ENCODE measurements around the gene OR2AJ1.
A peak's percentile ranks its signal among the peaks of the same experiment; 100 is the strongest.

OR2AJ1 gene, protein sequence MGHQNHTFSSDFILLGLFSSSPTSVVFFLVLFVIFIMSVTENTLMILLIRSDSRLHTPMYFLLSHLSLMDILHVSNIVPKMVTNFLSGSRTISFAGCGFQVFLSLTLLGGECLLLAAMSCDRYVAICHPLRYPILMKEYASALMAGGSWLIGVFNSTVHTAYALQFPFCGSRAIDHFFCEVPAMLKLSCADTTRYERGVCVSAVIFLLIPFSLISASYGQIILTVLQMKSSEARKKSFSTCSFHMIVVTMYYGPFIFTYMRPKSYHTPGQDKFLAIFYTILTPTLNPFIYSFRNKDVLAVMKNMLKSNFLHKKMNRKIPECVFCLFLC

DNA sequence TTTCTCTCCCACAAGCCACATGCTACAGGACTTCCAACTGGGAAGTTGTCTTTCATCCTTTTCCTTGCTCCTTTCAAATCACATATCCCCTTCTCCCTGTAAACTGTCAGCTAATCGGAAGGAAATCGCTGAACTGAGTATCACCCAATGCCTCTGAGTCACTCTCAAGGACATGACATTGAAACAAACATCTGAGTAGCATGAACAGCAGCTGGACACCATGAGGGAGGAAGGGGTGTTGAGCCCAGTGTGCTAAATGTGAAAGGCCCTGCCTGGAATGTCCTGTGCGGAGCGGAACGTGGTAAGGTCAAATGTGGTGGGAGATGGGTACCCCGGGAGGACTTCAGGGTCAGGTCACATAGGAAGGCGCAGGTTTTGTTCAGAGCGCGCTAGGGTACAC is at the start of gene OR2AJ1:
TSS of gene OR2AJ1 (plus strand) at position 22 of the 400 bp plus-strand sequence. CDS start 8,880 bp downstream, outside the sequence.
- Histone ChIP-seq H3K9me3 (ENCODE audit: control insufficient read depth in 5 of 5, low read length in 5 of 5) (peaks cover 0 to 4% (median 0%) of the 10 kb centered on the region in 5 donors), H3K4me1 (ENCODE audit: control insufficient read depth in 5 of 5, insufficient read depth in 5 of 5, low read length in 5 of 5) (no peaks in the 10 kb centered on the region), H3K27ac (ENCODE audit: low read depth, low read length) (no peak within 1 kb of the TSS), H3K4me3 (ENCODE audit: low read depth in 1 of 5, low read length in 5 of 5) (no peak within 1 kb of the TSS), H3K36me3 (ENCODE audit: control insufficient read depth in 5 of 5, insufficient read depth in 5 of 5, low read length in 5 of 5) (no peaks in the 10 kb centered on the region), H3K9ac (ENCODE audit: low read length in 5 of 5) (no peak within 1 kb of the TSS), H3K27me3 (ENCODE audit: control insufficient read depth in 5 of 5, insufficient read depth in 4 of 5, low read length in 5 of 5) (no peaks in the 10 kb centered on the region)

DNA sequence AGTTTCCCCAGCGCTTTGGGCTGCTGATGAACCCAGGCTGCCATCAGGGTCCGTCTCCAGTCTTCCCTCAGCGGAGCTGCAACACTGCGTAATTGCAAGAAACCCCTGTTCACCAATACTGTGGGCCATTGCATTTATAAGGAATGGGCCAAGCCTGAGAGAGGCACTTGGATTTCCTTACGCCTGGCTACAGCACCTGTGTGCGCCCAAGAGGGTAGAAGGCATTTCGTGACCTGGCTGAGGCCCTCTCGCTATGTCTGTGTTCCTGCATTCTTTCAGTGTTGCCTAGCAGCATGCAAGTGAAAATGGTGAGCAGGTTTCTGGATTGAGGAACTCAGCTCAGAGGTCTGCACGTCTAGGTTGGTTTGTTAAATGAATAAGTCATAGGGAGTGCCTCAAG is 41.3 kb upstream of the OR2AJ1 start:
- peaks cover 0 to 4% (median 0%) of the 10 kb centered on the region in 5 donors for H3K9me3 ChIP-seq (ENCODE audit: control insufficient read depth in 5 of 5, low read length in 5 of 5)
- no peaks in the 10 kb centered on the region for H3K27me3 ChIP-seq (ENCODE audit: control insufficient read depth in 5 of 5, insufficient read depth in 4 of 5, low read length in 5 of 5)
- no peaks in the 10 kb centered on the region for H3K36me3 ChIP-seq (ENCODE audit: control insufficient read depth in 5 of 5, insufficient read depth in 5 of 5, low read length in 5 of 5)
- H3K27ac ChIP-seq (ENCODE audit: low read depth, low read length) = no peak overlapping the region
- H3K9ac ChIP-seq (ENCODE audit: low read length in 5 of 5) = no peak overlapping the region
- H3K4me1 ChIP-seq (ENCODE audit: control insufficient read depth in 5 of 5, insufficient read depth in 5 of 5, low read length in 5 of 5) = no peaks in the 10 kb centered on the region
- H3K4me3 ChIP-seq (ENCODE audit: low read depth in 1 of 5, low read length in 5 of 5) = no peak overlapping the region

DNA sequence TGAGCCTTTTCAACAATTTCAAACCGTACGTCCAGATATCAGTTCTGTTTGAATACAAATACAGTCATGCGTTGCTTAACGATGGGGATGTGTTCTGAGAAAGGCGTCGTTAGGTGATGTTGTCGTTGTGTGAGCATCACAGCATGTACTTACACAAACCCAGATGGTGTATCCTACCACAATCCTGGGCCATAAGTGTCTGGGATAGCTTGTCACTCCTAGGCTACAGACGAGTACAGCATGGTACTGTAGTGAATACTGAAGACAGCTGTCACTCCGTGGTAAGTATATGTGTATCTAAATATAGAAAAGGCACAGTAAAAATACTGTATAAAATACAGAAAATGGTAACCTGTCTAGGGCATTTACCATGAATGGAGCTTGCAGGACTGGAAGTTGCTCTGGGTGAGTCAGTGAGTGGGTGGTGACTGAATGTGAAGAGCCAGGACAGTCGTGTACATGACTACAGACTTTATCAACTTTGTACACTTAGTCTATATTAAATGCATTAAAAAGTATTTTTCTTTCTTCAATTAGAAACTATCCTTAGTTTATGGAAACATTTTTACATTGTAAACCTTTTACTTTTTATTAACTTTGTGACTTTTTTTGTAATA is 39.8 kb upstream of the OR2AJ1 start:
- Histone ChIP-seq H3K9ac (ENCODE audit: low read length in 5 of 5) (no peak overlapping the region), H3K4me3 (ENCODE audit: low read depth in 1 of 5, low read length in 5 of 5) (no peak overlapping the region), H3K27ac (ENCODE audit: low read depth, low read length) (no peak overlapping the region), H3K9me3 (ENCODE audit: control insufficient read depth in 5 of 5, low read length in 5 of 5) (peaks cover 0 to 4% (median 0%) of the 10 kb centered on the region in 5 donors), H3K4me1 (ENCODE audit: control insufficient read depth in 5 of 5, insufficient read depth in 5 of 5, low read length in 5 of 5) (no peaks in the 10 kb centered on the region), H3K36me3 (ENCODE audit: control insufficient read depth in 5 of 5, insufficient read depth in 5 of 5, low read length in 5 of 5) (no peaks in the 10 kb centered on the region), H3K27me3 (ENCODE audit: control insufficient read depth in 5 of 5, insufficient read depth in 4 of 5, low read length in 5 of 5) (no peaks in the 10 kb centered on the region)

DNA sequence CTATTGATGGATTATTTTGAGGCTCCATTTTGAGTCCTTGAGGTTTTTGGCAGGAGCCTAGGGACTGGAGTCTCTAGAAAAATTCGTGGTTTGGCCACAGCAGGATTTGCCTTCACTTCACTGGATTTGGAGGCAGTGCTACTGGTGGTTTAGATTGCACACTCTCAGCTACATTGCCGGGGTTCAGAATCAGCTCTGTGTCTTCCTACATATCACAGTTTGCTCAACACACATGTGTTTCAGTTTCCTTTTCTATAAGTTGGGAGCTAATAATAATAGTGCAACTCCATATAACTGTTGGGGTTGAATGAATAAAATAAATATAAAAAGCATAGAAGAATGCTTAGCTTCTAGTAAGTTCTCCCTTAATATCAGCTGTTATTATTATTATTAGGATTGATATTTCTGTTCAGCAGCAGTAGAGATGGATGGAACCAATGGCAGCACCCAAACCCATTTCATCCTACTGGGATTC is 29.5 kb upstream of the OR2AJ1 start, which contains the start of gene OR2W3:
TSS of gene OR2W3 (plus strand) at position 425 of the 475 bp plus-strand sequence. CDS start at position 425, 0 bp downstream.
- Histone ChIP-seq H3K4me3 (ENCODE audit: low read depth in 1 of 5, low read length in 5 of 5) (no peak within 1 kb of the TSS), H3K9me3 (ENCODE audit: control insufficient read depth in 5 of 5, low read length in 5 of 5) (peaks cover 0 to 7% (median 0%) of the 10 kb centered on the region in 5 donors), H3K27me3 (ENCODE audit: control insufficient read depth in 5 of 5, insufficient read depth in 4 of 5, low read length in 5 of 5) (no peaks in the 10 kb centered on the region), H3K9ac (ENCODE audit: low read length in 5 of 5) (no peak within 1 kb of the TSS), H3K4me1 (ENCODE audit: control insufficient read depth in 5 of 5, insufficient read depth in 5 of 5, low read length in 5 of 5) (no peaks in the 10 kb centered on the region), H3K27ac (ENCODE audit: low read depth, low read length) (no peak within 1 kb of the TSS), H3K36me3 (ENCODE audit: control insufficient read depth in 5 of 5, insufficient read depth in 5 of 5, low read length in 5 of 5) (no peaks in the 10 kb centered on the region)

DNA sequence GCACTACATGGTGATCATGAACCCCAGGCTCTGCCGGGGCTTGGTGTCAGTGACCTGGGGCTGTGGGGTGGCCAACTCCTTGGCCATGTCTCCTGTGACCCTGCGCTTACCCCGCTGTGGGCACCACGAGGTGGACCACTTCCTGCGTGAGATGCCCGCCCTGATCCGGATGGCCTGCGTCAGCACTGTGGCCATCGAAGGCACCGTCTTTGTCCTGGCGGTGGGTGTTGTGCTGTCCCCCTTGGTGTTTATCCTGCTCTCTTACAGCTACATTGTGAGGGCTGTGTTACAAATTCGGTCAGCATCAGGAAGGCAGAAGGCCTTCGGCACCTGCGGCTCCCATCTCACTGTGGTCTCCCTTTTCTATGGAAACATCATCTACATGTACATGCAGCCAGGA is 28.7 kb upstream of the OR2AJ1 start:
- no peak overlapping the region for H3K27ac ChIP-seq (ENCODE audit: low read depth, low read length)
- H3K4me1 ChIP-seq (ENCODE audit: control insufficient read depth in 5 of 5, insufficient read depth in 5 of 5, low read length in 5 of 5) = no peaks in the 10 kb centered on the region
- peaks cover 0 to 7% (median 0%) of the 10 kb centered on the region in 5 donors for H3K9me3 ChIP-seq (ENCODE audit: control insufficient read depth in 5 of 5, low read length in 5 of 5)
- H3K9ac ChIP-seq (ENCODE audit: low read length in 5 of 5) = no peak overlapping the region
- no peaks in the 10 kb centered on the region for H3K36me3 ChIP-seq (ENCODE audit: control insufficient read depth in 5 of 5, insufficient read depth in 5 of 5, low read length in 5 of 5)
- no peak overlapping the region for H3K4me3 ChIP-seq (ENCODE audit: low read depth in 1 of 5, low read length in 5 of 5)
- H3K27me3 ChIP-seq (ENCODE audit: control insufficient read depth in 5 of 5, insufficient read depth in 4 of 5, low read length in 5 of 5) = no peaks in the 10 kb centered on the region

DNA sequence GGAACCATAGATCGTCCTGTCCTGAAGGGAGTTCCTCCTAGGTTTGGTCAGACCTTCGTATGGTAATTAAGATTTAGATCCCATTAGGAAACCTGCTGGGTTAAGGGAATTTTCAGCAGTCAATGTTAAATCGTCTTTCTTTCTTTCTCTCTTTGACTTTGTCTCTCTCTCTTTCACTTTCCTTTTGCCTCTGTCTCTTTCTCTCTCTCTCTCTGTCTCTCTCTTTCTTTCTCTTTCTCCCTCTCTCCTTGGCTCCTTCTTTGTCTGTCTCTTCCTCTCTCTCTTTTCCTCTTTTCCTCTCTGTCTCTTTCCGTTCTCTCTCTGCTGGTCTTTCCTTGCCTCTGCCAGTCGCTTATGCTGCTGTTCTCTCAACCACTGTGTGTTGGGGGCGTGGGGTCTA is 20.6 kb upstream of the OR2AJ1 start:
- H3K27me3 ChIP-seq (ENCODE audit: control insufficient read depth in 5 of 5, insufficient read depth in 4 of 5, low read length in 5 of 5) = no peaks in the 10 kb centered on the region
- no peak overlapping the region for H3K4me3 ChIP-seq (ENCODE audit: low read depth in 1 of 5, low read length in 5 of 5)
- no peak overlapping the region for H3K9ac ChIP-seq (ENCODE audit: low read length in 5 of 5)
- H3K4me1 ChIP-seq (ENCODE audit: control insufficient read depth in 5 of 5, insufficient read depth in 5 of 5, low read length in 5 of 5) = no peaks in the 10 kb centered on the region
- no peaks in the 10 kb centered on the region for H3K36me3 ChIP-seq (ENCODE audit: control insufficient read depth in 5 of 5, insufficient read depth in 5 of 5, low read length in 5 of 5)
- H3K9me3 ChIP-seq (ENCODE audit: control insufficient read depth in 5 of 5, low read length in 5 of 5) = no peaks in the 10 kb centered on the region
- H3K27ac ChIP-seq (ENCODE audit: low read depth, low read length) = no peak overlapping the region

DNA sequence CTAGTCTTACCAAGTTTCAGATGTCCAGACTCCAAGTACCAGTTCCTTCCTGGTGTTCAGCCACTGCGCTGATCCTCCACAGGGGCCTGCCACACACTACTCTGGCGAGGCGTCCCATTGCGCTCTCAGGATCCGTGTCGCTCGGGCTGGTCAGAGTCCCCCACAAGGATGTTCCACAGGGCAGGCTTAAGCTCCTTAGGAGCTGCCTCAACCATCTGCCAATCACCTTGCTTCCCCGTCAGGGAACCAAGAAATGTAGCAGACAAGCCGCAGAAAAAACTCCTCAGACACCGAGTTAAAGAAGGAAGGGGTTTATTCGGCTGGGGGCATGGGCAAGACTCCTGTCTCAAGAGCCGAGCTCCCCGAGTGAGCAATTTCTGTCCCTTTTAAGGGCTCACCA is 19.5 kb upstream of the OR2AJ1 start:
- Histone ChIP-seq H3K9ac (ENCODE audit: low read length in 5 of 5) (no peak overlapping the region), H3K9me3 (ENCODE audit: control insufficient read depth in 5 of 5, low read length in 5 of 5) (no peaks in the 10 kb centered on the region), H3K27ac (ENCODE audit: low read depth, low read length) (no peak overlapping the region), H3K36me3 (ENCODE audit: control insufficient read depth in 5 of 5, insufficient read depth in 5 of 5, low read length in 5 of 5) (no peaks in the 10 kb centered on the region), H3K27me3 (ENCODE audit: control insufficient read depth in 5 of 5, insufficient read depth in 4 of 5, low read length in 5 of 5) (no peaks in the 10 kb centered on the region), H3K4me1 (ENCODE audit: control insufficient read depth in 5 of 5, insufficient read depth in 5 of 5, low read length in 5 of 5) (no peaks in the 10 kb centered on the region), H3K4me3 (ENCODE audit: low read depth in 1 of 5, low read length in 5 of 5) (no peak overlapping the region)

DNA sequence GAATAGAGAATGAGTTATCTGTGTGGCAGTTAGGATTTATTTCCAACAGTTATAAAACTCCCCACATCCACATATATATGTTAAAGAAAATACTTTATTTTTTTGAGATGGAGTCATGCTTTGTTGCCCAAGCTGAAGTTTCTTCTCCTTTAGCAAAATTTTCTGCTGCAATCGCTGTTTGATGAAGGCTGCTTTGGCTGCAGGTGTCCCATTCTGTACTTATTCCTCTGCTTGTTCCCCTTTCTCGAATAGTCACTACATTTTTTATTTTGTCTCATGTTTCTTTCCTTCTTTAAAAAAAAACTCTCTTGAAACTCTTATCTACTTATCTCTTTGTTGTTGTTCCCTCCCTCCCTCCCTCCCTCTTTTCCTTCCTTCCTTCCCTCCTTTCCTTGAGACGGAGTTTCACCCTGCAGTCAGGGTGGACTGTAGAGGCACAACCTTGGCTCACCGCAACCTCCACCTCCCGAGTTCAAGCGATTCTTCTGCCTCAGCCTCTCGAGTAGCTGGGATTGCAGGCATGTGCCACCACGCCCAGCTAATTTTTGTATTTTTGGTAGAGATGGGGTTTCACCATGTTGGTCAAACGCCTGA is 18.7 kb upstream of the OR2AJ1 start:
- no peaks in the 10 kb centered on the region for H3K36me3 ChIP-seq (ENCODE audit: control insufficient read depth in 5 of 5, insufficient read depth in 5 of 5, low read length in 5 of 5)
- no peaks in the 10 kb centered on the region for H3K9me3 ChIP-seq (ENCODE audit: control insufficient read depth in 5 of 5, low read length in 5 of 5)
- no peak overlapping the region for H3K9ac ChIP-seq (ENCODE audit: low read length in 5 of 5)
- H3K4me1 ChIP-seq (ENCODE audit: control insufficient read depth in 5 of 5, insufficient read depth in 5 of 5, low read length in 5 of 5) = no peaks in the 10 kb centered on the region
- no peaks in the 10 kb centered on the region for H3K27me3 ChIP-seq (ENCODE audit: control insufficient read depth in 5 of 5, insufficient read depth in 4 of 5, low read length in 5 of 5)
- no peak overlapping the region for H3K27ac ChIP-seq (ENCODE audit: low read depth, low read length)
- peak overlapping the region in 4 of 5 donors; percentile 40 to 54 (median 46) for H3K4me3 ChIP-seq (ENCODE audit: low read depth in 1 of 5, low read length in 5 of 5)

DNA sequence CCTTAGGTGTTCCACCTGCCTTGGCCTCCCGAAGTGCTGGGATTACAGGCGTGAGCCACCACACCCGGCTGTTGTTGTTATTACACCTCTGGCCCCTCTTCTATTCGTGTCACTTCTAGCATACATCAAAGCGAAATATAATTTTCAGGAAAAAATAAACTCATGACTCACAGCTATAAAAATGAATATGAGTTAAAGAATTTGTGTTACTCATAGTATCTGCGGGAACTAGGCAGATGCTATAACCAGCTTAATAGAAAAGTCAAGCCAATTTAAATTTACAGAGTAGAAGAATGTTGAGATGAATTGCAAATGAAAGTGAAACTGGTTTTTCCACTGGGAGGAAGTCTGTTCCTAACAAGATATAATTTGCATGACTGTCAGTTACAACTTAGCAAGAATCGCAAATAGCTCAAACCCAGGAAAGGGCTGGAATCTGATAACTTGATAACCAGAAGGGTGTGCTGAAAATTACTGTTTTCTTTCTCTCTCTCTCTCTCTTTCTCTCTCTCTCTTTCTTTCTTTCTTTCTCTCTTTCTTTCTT is 18.1 kb upstream of the OR2AJ1 start:
- H3K9me3 ChIP-seq (ENCODE audit: control insufficient read depth in 5 of 5, low read length in 5 of 5) = no peaks in the 10 kb centered on the region
- H3K4me3 ChIP-seq (ENCODE audit: low read depth in 1 of 5, low read length in 5 of 5) = peak overlapping the region in 4 of 5 donors; percentile 40 to 54 (median 46)

DNA sequence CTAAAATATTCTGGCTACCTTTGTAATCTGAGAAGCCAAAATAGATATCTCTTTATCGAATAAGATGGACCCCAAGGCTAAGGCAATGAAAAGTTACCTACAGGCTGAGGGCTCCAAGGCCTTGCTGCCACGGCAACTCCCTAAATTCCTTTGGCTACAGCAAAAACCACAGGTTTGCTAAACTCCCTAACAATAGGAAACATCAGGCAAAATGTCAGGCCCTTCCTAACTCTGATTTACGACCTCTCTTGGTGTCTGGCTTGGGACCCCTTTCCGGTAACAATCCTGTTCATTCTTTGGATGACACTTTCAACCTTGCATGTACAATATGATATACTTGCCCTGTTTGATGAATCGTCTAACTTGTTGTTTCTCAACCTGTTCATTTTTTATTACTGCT is 15.9 kb upstream of the OR2AJ1 start:
- no peak overlapping the region for H3K27ac ChIP-seq (ENCODE audit: low read depth, low read length)

More for the DNA sequence above, 18.1 kb upstream of the OR2AJ1 start:
- Histone ChIP-seq H3K27me3 (ENCODE audit: control insufficient read depth in 5 of 5, insufficient read depth in 4 of 5, low read length in 5 of 5) (no peaks in the 10 kb centered on the region), H3K36me3 (ENCODE audit: control insufficient read depth in 5 of 5, insufficient read depth in 5 of 5, low read length in 5 of 5) (no peaks in the 10 kb centered on the region), H3K9ac (ENCODE audit: low read length in 5 of 5) (peak overlapping the region in 1 of 5 donors; percentile 33), H3K4me1 (ENCODE audit: control insufficient read depth in 5 of 5, insufficient read depth in 5 of 5, low read length in 5 of 5) (no peaks in the 10 kb centered on the region), H3K27ac (ENCODE audit: low read depth, low read length) (no peak overlapping the region)

More for the DNA sequence above, 15.9 kb upstream of the OR2AJ1 start:
- no peaks in the 10 kb centered on the region for H3K4me1 ChIP-seq (ENCODE audit: control insufficient read depth in 5 of 5, insufficient read depth in 5 of 5, low read length in 5 of 5)
- no peak overlapping the region for H3K9ac ChIP-seq (ENCODE audit: low read length in 5 of 5)
- no peaks in the 10 kb centered on the region for H3K27me3 ChIP-seq (ENCODE audit: control insufficient read depth in 5 of 5, insufficient read depth in 4 of 5, low read length in 5 of 5)
- H3K36me3 ChIP-seq (ENCODE audit: control insufficient read depth in 5 of 5, insufficient read depth in 5 of 5, low read length in 5 of 5) = no peaks in the 10 kb centered on the region
- no peak overlapping the region for H3K4me3 ChIP-seq (ENCODE audit: low read depth in 1 of 5, low read length in 5 of 5)
- H3K9me3 ChIP-seq (ENCODE audit: control insufficient read depth in 5 of 5, low read length in 5 of 5) = no peaks in the 10 kb centered on the region

All from subcutaneous abdominal adipose tissue (tissue), 5 donors.